ENCODE results near the gene RNF168.
"Not testable (repeated sequence)": the region's sequence is repeated elsewhere in the genome, so short reads cannot be mapped to it uniquely, and the experiment has no call there.

The RNF168 gene

DNA sequence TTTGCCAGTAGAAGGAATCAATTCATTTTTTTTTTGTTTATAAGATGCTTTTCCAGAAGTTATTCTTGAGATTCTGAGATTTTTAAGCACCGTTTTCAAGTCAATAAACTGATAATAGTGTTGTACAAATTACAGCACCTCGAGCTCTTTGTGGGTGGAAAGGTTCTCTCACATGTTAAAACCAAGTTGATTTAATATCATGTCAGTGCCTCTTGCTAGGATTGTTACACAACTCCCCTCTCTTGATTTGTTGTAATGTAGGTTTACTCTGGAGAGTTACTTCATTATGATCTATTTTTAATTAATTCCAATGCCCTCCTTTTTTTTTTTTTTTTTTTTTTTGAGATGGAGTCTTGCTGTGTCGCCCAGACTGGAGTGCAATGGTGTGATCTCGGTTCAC is 45.5 kb downstream of the RNF168 start:
- FAIRE-seq (no peak), DNase-seq (ENCODE audit: insufficient read length) (no peak)
- TF ChIP-seq TAF1 (IDR thresholded peaks at IDR 0.05; ENCODE audit: borderline replicate concordance, low read depth, low read length) = no peak
- TF ChIP-seq POLR2AphosphoS5 (IDR thresholded peaks at IDR 0.05; ENCODE audit: low read depth, low read length) = no peak
- no peak for TF ChIP-seq POLR2A (IDR thresholded peaks at IDR 0.05; ENCODE audit: low read depth, low read length)

DNA sequence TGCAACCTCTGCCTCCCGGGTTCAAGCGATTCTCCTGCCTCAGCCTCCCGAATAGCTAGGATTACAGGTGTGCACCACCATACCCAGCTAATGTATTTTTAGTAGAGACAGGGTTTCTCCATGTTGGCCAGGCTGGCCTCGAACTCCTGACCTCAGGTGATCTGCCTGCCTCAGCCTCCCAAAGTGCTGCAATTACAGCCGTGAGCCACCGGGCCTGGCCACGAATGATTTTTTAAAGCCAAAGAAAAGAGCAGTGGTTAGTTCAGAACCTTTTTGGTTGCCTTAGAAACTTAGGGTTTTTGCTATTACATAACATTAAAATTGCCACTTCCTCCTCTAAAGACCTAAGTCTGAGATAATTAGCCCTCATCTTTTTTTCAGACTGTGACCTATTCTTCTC is 46.1 kb downstream of the RNF168 start:
- not testable (repeated sequence) for FAIRE-seq

GRCh38 chr3:196454935-196455334 is 48.6 kb downstream of the RNF168 start:
- no peak for FAIRE-seq
- TF ChIP-seq TAF1 (IDR thresholded peaks at IDR 0.05; ENCODE audit: borderline replicate concordance, low read depth, low read length) (no peak), POLR2AphosphoS5 (IDR thresholded peaks at IDR 0.05; ENCODE audit: low read depth, low read length) (no peak), POLR2A (IDR thresholded peaks at IDR 0.05; ENCODE audit: low read depth, low read length) (no peak)
- DNase-seq (ENCODE audit: insufficient read length) = no peak

More for the DNA sequence above, 46.1 kb downstream of the RNF168 start:
- not testable (repeated sequence) for DNase-seq (ENCODE audit: insufficient read length)

DNA sequence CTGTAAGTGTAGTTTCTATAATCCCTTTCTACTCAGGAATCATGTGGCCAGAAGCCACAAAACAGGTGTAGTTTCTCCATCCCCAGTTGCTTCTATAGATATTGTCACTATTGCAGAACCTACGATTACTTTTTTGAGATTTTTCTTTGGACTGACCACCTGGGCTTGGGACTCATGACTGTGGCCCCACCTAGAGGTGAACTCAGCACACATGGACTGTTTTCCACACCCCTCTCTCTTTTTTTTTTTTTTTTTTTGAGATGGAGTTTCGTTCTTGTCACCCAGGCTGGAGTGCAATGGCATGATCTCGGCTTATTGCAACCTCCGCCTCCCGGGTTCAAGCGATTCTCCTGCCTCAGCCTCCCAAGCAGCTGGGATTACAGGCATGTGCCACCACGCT is 58.2 kb downstream of the RNF168 start:
- not testable (repeated sequence) for DNase-seq (ENCODE audit: insufficient read length); FAIRE-seq

- TF ChIP-seq POLR2AphosphoS5 (IDR thresholded peaks at IDR 0.05; ENCODE audit: low read depth, low read length) (no peak), POLR2A (IDR thresholded peaks at IDR 0.05; ENCODE audit: low read depth, low read length) (no peak), TAF1 (IDR thresholded peaks at IDR 0.05; ENCODE audit: borderline replicate concordance, low read depth, low read length) (no peak)
- no peak for FAIRE-seq
- no peak for DNase-seq (ENCODE audit: insufficient read length)
Observed at GRCh38 chr3:196444500-196444894, 59.1 kb downstream of the RNF168 start.

GRCh38 chr3:196440696-196441095 is 62.9 kb downstream of the RNF168 start:
- peak; percentile 70 for FAIRE-seq
- TF ChIP-seq POLR2AphosphoS5 (IDR thresholded peaks at IDR 0.05; ENCODE audit: low read depth, low read length) = no peak
- no peak for TF ChIP-seq POLR2A (IDR thresholded peaks at IDR 0.05; ENCODE audit: low read depth, low read length)
- TF ChIP-seq TAF1 (IDR thresholded peaks at IDR 0.05; ENCODE audit: borderline replicate concordance, low read depth, low read length) = no peak; the same call in 1 of the 2 replicates

GRCh38 chr3:196440041-196440537 is 63.5 kb downstream of the RNF168 start:
- no peak for TF ChIP-seq POLR2A (IDR thresholded peaks at IDR 0.05; ENCODE audit: low read depth, low read length)
- no peak for TF ChIP-seq POLR2AphosphoS5 (IDR thresholded peaks at IDR 0.05; ENCODE audit: low read depth, low read length)
- TF ChIP-seq TAF1 (IDR thresholded peaks at IDR 0.05; ENCODE audit: borderline replicate concordance, low read depth, low read length) = no peak
- FAIRE-seq = no peak
- DNase-seq (ENCODE audit: insufficient read length) = no peak

More at GRCh38 chr3:196440696-196441095, 62.9 kb downstream of the RNF168 start:
- no peak for DNase-seq (ENCODE audit: insufficient read length)

DNA sequence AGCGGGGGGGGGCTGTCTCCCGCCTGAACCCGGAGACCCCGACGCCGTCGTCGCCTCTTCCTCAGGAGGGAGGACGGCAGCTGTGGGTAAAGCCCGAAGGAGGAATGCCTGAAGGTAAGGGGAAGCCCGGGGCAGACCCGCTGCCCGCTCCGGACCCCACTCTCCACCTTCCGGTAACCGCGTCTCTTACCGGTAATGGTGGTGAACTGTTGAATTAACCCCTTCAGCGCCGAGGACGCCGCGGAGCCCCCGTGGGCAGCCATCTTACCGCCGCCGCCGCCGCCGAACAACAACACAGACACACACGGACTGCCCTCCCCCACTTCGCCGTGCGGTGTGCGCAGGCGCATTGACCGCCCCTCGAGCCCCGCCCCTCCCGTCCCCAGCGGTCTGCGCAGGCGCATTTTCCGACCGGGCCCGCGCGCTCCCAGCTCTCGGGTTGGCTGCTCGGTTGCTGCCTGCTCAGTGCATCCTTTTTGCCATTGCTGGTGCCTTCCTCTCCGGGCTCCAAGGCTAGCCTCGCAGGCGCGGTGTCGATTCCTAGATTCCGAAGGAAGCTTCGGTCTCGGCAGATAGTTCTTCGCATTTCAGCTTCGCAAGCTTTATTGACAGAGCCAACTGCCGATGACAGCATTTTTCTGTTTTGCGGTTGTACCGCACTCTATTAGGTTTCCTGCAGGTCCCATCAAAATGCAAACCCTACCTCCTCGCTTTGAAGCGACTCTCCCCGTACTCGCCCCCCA is 71.3 kb downstream of the RNF168 start, which contains the start of gene UBXN7:
UBXN7 (minus strand) TSS at position 291 of the 743 bp plus-strand sequence; CDS start at position 263, 28 bp downstream.
- DNase-seq (ENCODE audit: insufficient read length) (peak; percentile 95), FAIRE-seq (peak; percentile 98)
- TF ChIP-seq POLR2A (IDR thresholded peaks at IDR 0.05; ENCODE audit: low read depth, low read length) (peak; percentile 82), TAF1 (IDR thresholded peaks at IDR 0.05; ENCODE audit: borderline replicate concordance, low read depth, low read length) (0 out of 2 replicates have a peak, but pooled peaks have one; percentile 10), POLR2AphosphoS5 (IDR thresholded peaks at IDR 0.05; ENCODE audit: low read depth, low read length) (peak; percentile 50; the same call in 1 of the 2 replicates)

- DNase-seq (ENCODE audit: insufficient read length) (peak; percentile 37), FAIRE-seq (peak; percentile 80)
- no peak for TF ChIP-seq POLR2A (IDR thresholded peaks at IDR 0.05; ENCODE audit: low read depth, low read length)
Observed at GRCh38 chr3:196431181-196432136, 72.1 kb downstream of the RNF168 start.

DNA sequence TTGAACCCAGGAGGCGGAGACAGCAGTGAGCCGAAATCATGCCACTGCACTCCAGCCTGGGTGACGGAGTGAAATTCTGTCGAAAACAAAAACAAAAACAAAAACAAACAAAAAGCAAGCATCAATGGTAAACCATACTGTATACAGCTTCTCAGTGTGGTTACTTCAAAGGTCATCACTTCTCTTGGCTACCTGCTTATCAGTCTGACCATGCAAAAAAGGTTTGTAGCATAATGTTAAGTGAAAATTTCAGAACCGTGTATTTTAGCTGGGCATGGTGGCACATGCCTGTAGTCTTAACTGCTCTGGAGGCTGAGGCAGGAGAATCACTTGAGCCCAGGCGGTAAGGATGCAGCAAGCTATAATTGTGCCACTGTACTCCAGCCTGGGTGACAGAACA is 75.5 kb downstream of the RNF168 start:
- DNase-seq (ENCODE audit: insufficient read length) (no peak), FAIRE-seq (no peak)
- TF ChIP-seq POLR2AphosphoS5 (IDR thresholded peaks at IDR 0.05; ENCODE audit: low read depth, low read length) = no peak
- TF ChIP-seq POLR2A (IDR thresholded peaks at IDR 0.05; ENCODE audit: low read depth, low read length) = no peak
- TF ChIP-seq TAF1 (IDR thresholded peaks at IDR 0.05; ENCODE audit: borderline replicate concordance, low read depth, low read length) = no peak

- not testable (repeated sequence) for FAIRE-seq
Observed at GRCh38 chr3:196424421-196424820, 79.1 kb downstream of the RNF168 start.

More at GRCh38 chr3:196424421-196424820, 79.1 kb downstream of the RNF168 start:
- not testable (repeated sequence) for DNase-seq (ENCODE audit: insufficient read length)

All from GM12892 (cell line).